Epithelial cell of proximal tubule (primary cell): Measurements from ENCODE around the gene MAGI2. TPM values are rescaled to one million over a fixed set of nuclear protein-coding genes. Genes with fewer than 3 reads are reported as not detected.

Experiments
- DNase-seq: peaks from one replicate; pipeline ENCODE4 v3.0.0-alpha.2; 2011; ENCODE audit warnings: low read depth
- H3K4me3 ChIP-seq: 2 replicates; pipeline ENCODE4 v1.5.1; 2011; ENCODE audit warnings: low read depth, mild to moderate bottlenecking, low read length
- CTCF ChIP-seq: conservative IDR thresholded peaks from 2 replicates; pipeline ENCODE4 v1.5.1; 2012; ENCODE audit warnings: low read depth, mild to moderate bottlenecking, low read length
- total RNA-seq: library from RNA; depleted of rRNA; stranded (reverse); fragments of >200 nt; gene quantifications from 2 replicates; pipeline ENCODE4 v1.2.3, GENCODE V29; 2015

Gene MAGI2
- total RNA-seq, 1 donor from 2014 or later = 0.92 TPM

GRCh38 chr7:78367280-78367773 is 1086.1 kb downstream of the MAGI2 start:
- no peak for TF ChIP-seq CTCF
- DNase-seq = no peak
- H3K4me3 ChIP-seq = no peak overlapping the region

GRCh38 chr7:78363866-78364265 is 1089.6 kb downstream of the MAGI2 start:
- no peak overlapping the region for H3K4me3 ChIP-seq
- DNase-seq = no peak
- no peak for TF ChIP-seq CTCF

GRCh38 chr7:78359836-78360235 is 1093.6 kb downstream of the MAGI2 start:
- no peak for TF ChIP-seq CTCF
- no peak overlapping the region for H3K4me3 ChIP-seq
- DNase-seq = no peak

- no peak for DNase-seq
- no peak for TF ChIP-seq CTCF
- no peak overlapping the region for H3K4me3 ChIP-seq
These were observed 1095.8 kb downstream of the MAGI2 start for GRCh38 chr7:78357709-78358108.

GRCh38 chr7:78355834-78356233 is 1097.6 kb downstream of the MAGI2 start:
- TF ChIP-seq CTCF = no peak
- DNase-seq = no peak
- no peak overlapping the region for H3K4me3 ChIP-seq

GRCh38 chr7:78350926-78351325 is 1102.5 kb downstream of the MAGI2 start:
- no peak for DNase-seq
- H3K4me3 ChIP-seq = no peak overlapping the region
- no peak for TF ChIP-seq CTCF

GRCh38 chr7:78350391-78350790 is 1103.1 kb downstream of the MAGI2 start:
- DNase-seq = no peak
- TF ChIP-seq CTCF = no peak
- no peak overlapping the region for H3K4me3 ChIP-seq
